ENCODE data around the gene PACS1. TPM values are rescaled to one million over a fixed set of nuclear protein-coding genes. Genes with fewer than 3 reads are reported as not detected.

Gene PACS1
- total RNA-seq, 1 experiment from 2014 or later = 33.5 TPM

DNA sequence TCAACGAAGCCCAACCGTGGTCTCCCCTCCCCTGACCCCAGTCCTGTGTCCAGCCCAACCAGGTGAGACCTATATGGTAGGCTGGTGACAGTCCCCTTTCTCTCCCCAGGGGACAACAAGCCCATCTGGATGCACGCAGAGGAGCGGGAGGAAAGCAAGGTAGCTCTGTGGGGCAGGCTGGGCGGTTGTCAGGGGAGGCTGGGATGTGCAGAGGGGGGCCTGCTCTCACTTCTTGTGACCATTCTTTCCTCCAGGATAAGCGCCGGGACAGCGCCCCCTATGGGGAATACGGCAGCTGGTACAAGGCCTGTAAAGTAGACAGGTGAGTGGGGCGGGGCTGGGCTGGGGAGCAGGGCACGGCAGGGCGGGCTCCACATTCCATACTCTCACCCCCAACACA, 194.8 kb downstream of the PACS1 start:
- Mint-ChIP-seq H3K27me3 (ENCODE audit: insufficient read depth, unreplicated experiment) (no peaks in the 10 kb centered on the region), H3K4me1 (ENCODE audit: insufficient read depth, unreplicated experiment) (no peaks in the 10 kb centered on the region), H3K36me3 (ENCODE audit: insufficient read depth, unreplicated experiment) (peaks cover 40% of the 10 kb centered on the region), H3K27ac (ENCODE audit: low read depth, unreplicated experiment) (no peak overlapping the region), H3K9me3 (ENCODE audit: unreplicated experiment) (no peaks in the 10 kb centered on the region), H3K4me3 (ENCODE audit: unreplicated experiment) (no peak overlapping the region)
- CTCF ChIA-PET = interaction anchor here (1.5 kb wide), 1 partner anchor 43 kb away, joined by 8 read pairs; no protein-coding TSS in a partner anchor
- BruUV-seq (replicated peaks) = no TSS peak
- TF ChIP-seq CTCF (IDR thresholded peaks at IDR 0.05; ENCODE audit: unreplicated experiment) = peak; percentile 38
- peak; percentile 33 for DNase-seq (ENCODE audit: unreplicated experiment)
- intact Hi-C loops (cut with micrococcal nuclease) = no loop called here
- POLR2A ChIA-PET = no interaction called here

- BruUV-seq (replicated peaks) = no TSS peak
- Mint-ChIP-seq H3K27me3 (ENCODE audit: insufficient read depth, unreplicated experiment) (no peaks in the 10 kb centered on the region), H3K9me3 (ENCODE audit: unreplicated experiment) (no peaks in the 10 kb centered on the region), H3K4me1 (ENCODE audit: insufficient read depth, unreplicated experiment) (no peaks in the 10 kb centered on the region), H3K36me3 (ENCODE audit: insufficient read depth, unreplicated experiment) (peaks cover 33% of the 10 kb centered on the region), H3K4me3 (ENCODE audit: unreplicated experiment) (no peak overlapping the region), H3K27ac (ENCODE audit: low read depth, unreplicated experiment) (no peak overlapping the region)
- POLR2A ChIA-PET = no interaction called here
- intact Hi-C loops (cut with micrococcal nuclease) = no loop called here
- no peak for DNase-seq (ENCODE audit: unreplicated experiment)
- CTCF ChIA-PET = interaction anchor here (0.5 to 1.5 kb wide), 5 partner anchors 43 to 197 kb away, joined by 3 to 8 read pairs (median 3); no protein-coding TSS in a partner anchor
- TF ChIP-seq CTCF (IDR thresholded peaks at IDR 0.05; ENCODE audit: unreplicated experiment) = no peak
These were observed 195.7 kb downstream of the PACS1 start for GRCh38 chr11:66265531-66266377.

GRCh38 chr11:66266378-66267038, 196.4 kb downstream of the PACS1 start:
- H3K36me3 Mint-ChIP-seq (ENCODE audit: insufficient read depth, unreplicated experiment) = peaks cover 27% of the 10 kb centered on the region
- H3K27me3 Mint-ChIP-seq (ENCODE audit: insufficient read depth, unreplicated experiment) = no peaks in the 10 kb centered on the region
- peak overlapping the region; percentile 91 for H3K27ac Mint-ChIP-seq (ENCODE audit: low read depth, unreplicated experiment)
- no peak for TF ChIP-seq CTCF (IDR thresholded peaks at IDR 0.05; ENCODE audit: unreplicated experiment)
- ChIA-PET CTCF (interaction anchor here (0.5 to 4.3 kb wide), 4 partner anchors 15 to 198 kb away, joined by 3 to 24 read pairs (median 4); no protein-coding TSS in a partner anchor), POLR2A (interaction anchor here (0.6 to 2.2 kb wide), 3 partner anchors 16 to 366 kb away, joined by 3 to 13 read pairs (median 7); partner anchors contain the start of genes FOSL1 and PACS1)
- no peaks in the 10 kb centered on the region for H3K4me1 Mint-ChIP-seq (ENCODE audit: insufficient read depth, unreplicated experiment)
- no TSS peak for BruUV-seq (replicated peaks)
- DNase-seq (ENCODE audit: unreplicated experiment) = no peak
- H3K9me3 Mint-ChIP-seq (ENCODE audit: unreplicated experiment) = no peaks in the 10 kb centered on the region
- H3K4me3 Mint-ChIP-seq (ENCODE audit: unreplicated experiment) = peak overlapping the region; percentile 96
- intact Hi-C loops (cut with micrococcal nuclease) = no loop called here

GRCh38 chr11:66267039-66267378, 196.9 kb downstream of the PACS1 start:
- peaks cover 30% of the 10 kb centered on the region for H3K36me3 Mint-ChIP-seq (ENCODE audit: insufficient read depth, unreplicated experiment)
- peak overlapping the region; percentile 91 for H3K27ac Mint-ChIP-seq (ENCODE audit: low read depth, unreplicated experiment)
- no peak for TF ChIP-seq CTCF (IDR thresholded peaks at IDR 0.05; ENCODE audit: unreplicated experiment)
- H3K4me1 Mint-ChIP-seq (ENCODE audit: insufficient read depth, unreplicated experiment) = no peaks in the 10 kb centered on the region
- peak overlapping the region; percentile 96 for H3K4me3 Mint-ChIP-seq (ENCODE audit: unreplicated experiment)
- H3K9me3 Mint-ChIP-seq (ENCODE audit: unreplicated experiment) = no peaks in the 10 kb centered on the region
- intact Hi-C loops (cut with micrococcal nuclease) = no loop called here
- ChIA-PET CTCF (interaction anchor here (1.1 to 4.3 kb wide), 2 partner anchors 15 to 45 kb away, joined by 3 to 24 read pairs; no protein-coding TSS in a partner anchor), POLR2A (interaction anchor here (0.6 to 2.2 kb wide), 10 partner anchors 14 to 407 kb away, joined by 3 to 17 read pairs (median 3); partner anchors contain the start of genes BBS1, FOSL1, MUS81 and PACS1)
- H3K27me3 Mint-ChIP-seq (ENCODE audit: insufficient read depth, unreplicated experiment) = no peaks in the 10 kb centered on the region
- DNase-seq (ENCODE audit: unreplicated experiment) = no peak
- no TSS peak for BruUV-seq (replicated peaks)

Measured in MCF 10A (cell line).